SK-N-SH treated with all-trans-retinoic acid at 6 μM for 48 hours (cell line): ENCODE data around the gene PLD2.
A peak's percentile ranks its signal among the peaks of the same experiment; 100 is the strongest.

ENCODE experiments used
- ATAC-seq: fragments of 200-7000 bp; cut with Tn5 transposase; 3 replicates; pipeline ENCODE4 v1.9.1; 2020; ENCODE audit warnings: mild to moderate bottlenecking, moderate library complexity
- ARNTL ChIP-seq: fragments of 450-650 bp; formaldehyde crosslinking; IDR thresholded peaks from 2 replicates; pipeline ENCODE4 v1.5.0; 2020; ENCODE audit warnings: low read depth, mild to moderate bottlenecking, moderate library complexity, borderline replicate concordance
- CREB5 ChIP-seq: fragments of 250-450 bp; sonication (Bioruptor Pico); IDR thresholded peaks from 2 replicates; pipeline ENCODE4 v1.5.1; 2020; ENCODE audit warnings: low read depth, mild to moderate bottlenecking, moderate library complexity
- CSDC2 ChIP-seq: fragments of 250-450 bp; sonication (Bioruptor Pico); IDR thresholded peaks from 2 replicates; pipeline ENCODE4 v1.5.0; 2020; ENCODE audit warnings: mild to moderate bottlenecking, moderate library complexity
- ESRRG ChIP-seq: fragments of 250-450 bp; sonication (Bioruptor Pico); IDR thresholded peaks from 2 replicates; pipeline ENCODE4 v1.6.1; 2021; ENCODE audit warnings: mild to moderate bottlenecking
- GLIS3 ChIP-seq: fragments of 250-450 bp; sonication (Bioruptor Pico); IDR thresholded peaks from 2 replicates; pipeline ENCODE4 v1.5.0; 2020; ENCODE audit warnings: mild to moderate bottlenecking, moderate library complexity
- OSR1 ChIP-seq: fragments of 250-450 bp; sonication (Bioruptor Pico); IDR thresholded peaks from 2 replicates; pipeline ENCODE4 v1.8.0; 2022; ENCODE audit warnings: moderate library complexity, mild to moderate bottlenecking, inconsistent platforms
- PPARA ChIP-seq: fragments of 250-450 bp; sonication (Bioruptor Pico); IDR thresholded peaks from 2 replicates; pipeline ENCODE4 v1.5.0; 2020; ENCODE audit warnings: mild to moderate bottlenecking, borderline replicate concordance
- RARB ChIP-seq: fragments of 250-450 bp; sonication (Bioruptor Pico); IDR thresholded peaks from 2 replicates; pipeline ENCODE4 v1.8.0; 2021; ENCODE audit warnings: mild to moderate bottlenecking, moderate library complexity
- SNAI2 ChIP-seq: fragments of 250-450 bp; sonication (Bioruptor Pico); IDR thresholded peaks from 2 replicates; pipeline ENCODE4 v1.5.0; 2020; ENCODE audit warnings: mild to moderate bottlenecking, moderate library complexity
- TCF4 ChIP-seq: fragments of 250-450 bp; sonication (Bioruptor Pico); IDR thresholded peaks from 2 replicates; pipeline ENCODE4 v1.8.0; 2021; ENCODE audit warnings: mild to moderate bottlenecking, moderate library complexity, borderline replicate concordance
- TOX ChIP-seq: fragments of 250-450 bp; sonication (Bioruptor Pico); IDR thresholded peaks from 2 replicates; pipeline ENCODE4 v1.8.0; 2021; ENCODE audit warnings: mild to moderate bottlenecking, moderate library complexity, borderline replicate concordance
- TSHZ2 ChIP-seq: fragments of 250-450 bp; sonication (Bioruptor Pico); IDR thresholded peaks from 2 replicates; pipeline ENCODE4 v1.5.0; 2020; ENCODE audit warnings: mild to moderate bottlenecking, moderate library complexity
- ZC3H10 ChIP-seq: fragments of 250-450 bp; sonication (Bioruptor Pico); IDR thresholded peaks from 2 replicates; pipeline ENCODE4 v1.5.1; 2021; ENCODE audit warnings: mild to moderate bottlenecking, moderate library complexity
- ZFP3 ChIP-seq: fragments of 250-450 bp; sonication (Bioruptor Pico); IDR thresholded peaks from 2 replicates; pipeline ENCODE4 v1.5.0; 2020; ENCODE audit warnings: mild to moderate bottlenecking, moderate library complexity
- ZFP30 ChIP-seq: fragments of 450-650 bp; formaldehyde crosslinking; IDR thresholded peaks from 2 replicates; pipeline ENCODE4 v1.5.0; 2022; ENCODE audit warnings: mild to moderate bottlenecking, moderate library complexity
- ZNF565 ChIP-seq: fragments of 450-650 bp; formaldehyde crosslinking; conservative IDR thresholded peaks from 2 replicates; pipeline ENCODE4 v1.5.0; 2020; ENCODE audit warnings: low read depth, mild to moderate bottlenecking, moderate library complexity
- ZNF70 ChIP-seq: fragments of 450-650 bp; formaldehyde crosslinking; IDR thresholded peaks from 2 replicates; pipeline ENCODE4 v1.5.0; 2020; ENCODE audit warnings: mild to moderate bottlenecking, moderate library complexity
- ZNF8 ChIP-seq: fragments of 450-650 bp; formaldehyde crosslinking; IDR thresholded peaks from 2 replicates; pipeline ENCODE4 v1.5.0; 2020; ENCODE audit warnings: mild to moderate bottlenecking, moderate library complexity
- TF ChIP-seq, protein P1 (sequence below): fragments of 250-450 bp; sonication (Bioruptor Pico); IDR thresholded peaks from 2 replicates; pipeline ENCODE4 v1.8.0; 2021; ENCODE audit warnings: low read depth, mild to moderate bottlenecking, moderate library complexity, borderline replicate concordance
- TF ChIP-seq, protein P2 (sequence below): fragments of 250-450 bp; sonication (Bioruptor Pico); IDR thresholded peaks from 2 replicates; pipeline ENCODE4 v1.5.1; 2021; ENCODE audit warnings: mild to moderate bottlenecking, moderate library complexity

Gene PLD2

DNA sequence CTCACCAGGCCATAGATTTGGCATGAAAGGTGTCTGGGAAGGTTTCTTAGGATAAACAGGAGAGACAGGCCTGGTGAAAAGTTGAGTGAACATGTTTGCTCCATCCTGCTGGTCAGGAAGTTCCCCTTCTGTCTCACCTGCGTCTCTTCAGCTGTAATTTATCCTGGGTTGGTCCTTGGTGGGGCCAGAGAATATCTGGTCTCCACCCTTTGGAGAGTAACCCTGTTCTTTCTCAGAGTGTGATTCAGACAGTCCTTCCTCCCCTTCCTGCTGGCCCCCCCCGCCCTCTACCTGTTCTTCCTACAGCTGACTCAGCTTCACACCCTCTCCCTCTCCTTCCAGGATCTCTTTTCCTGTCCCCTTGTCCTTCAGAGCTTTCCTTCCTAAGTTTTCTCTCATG is 43.3 kb downstream of the PLD2 start:
- no peak for ATAC-seq
- TF ChIP-seq, protein P1, sequence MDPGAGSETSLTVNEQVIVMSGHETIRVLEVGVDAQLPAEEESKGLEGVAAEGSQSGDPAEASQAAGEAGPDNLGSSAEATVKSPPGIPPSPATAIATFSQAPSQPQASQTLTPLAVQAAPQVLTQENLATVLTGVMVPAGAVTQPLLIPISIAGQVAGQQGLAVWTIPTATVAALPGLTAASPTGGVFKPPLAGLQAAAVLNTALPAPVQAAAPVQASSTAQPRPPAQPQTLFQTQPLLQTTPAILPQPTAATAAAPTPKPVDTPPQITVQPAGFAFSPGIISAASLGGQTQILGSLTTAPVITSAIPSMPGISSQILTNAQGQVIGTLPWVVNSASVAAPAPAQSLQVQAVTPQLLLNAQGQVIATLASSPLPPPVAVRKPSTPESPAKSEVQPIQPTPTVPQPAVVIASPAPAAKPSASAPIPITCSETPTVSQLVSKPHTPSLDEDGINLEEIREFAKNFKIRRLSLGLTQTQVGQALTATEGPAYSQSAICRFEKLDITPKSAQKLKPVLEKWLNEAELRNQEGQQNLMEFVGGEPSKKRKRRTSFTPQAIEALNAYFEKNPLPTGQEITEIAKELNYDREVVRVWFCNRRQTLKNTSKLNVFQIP = no peak
- TF ChIP-seq ZNF8 = no peak
- TF ChIP-seq OSR1 (CRISPR knock-in tag) = no peak
- TF ChIP-seq CSDC2 (CRISPR knock-in tag) = no peak
- no peak for TF ChIP-seq ZFP3 (CRISPR knock-in tag)
- no peak for TF ChIP-seq TSHZ2 (CRISPR knock-in tag)
- TF ChIP-seq, protein P2, sequence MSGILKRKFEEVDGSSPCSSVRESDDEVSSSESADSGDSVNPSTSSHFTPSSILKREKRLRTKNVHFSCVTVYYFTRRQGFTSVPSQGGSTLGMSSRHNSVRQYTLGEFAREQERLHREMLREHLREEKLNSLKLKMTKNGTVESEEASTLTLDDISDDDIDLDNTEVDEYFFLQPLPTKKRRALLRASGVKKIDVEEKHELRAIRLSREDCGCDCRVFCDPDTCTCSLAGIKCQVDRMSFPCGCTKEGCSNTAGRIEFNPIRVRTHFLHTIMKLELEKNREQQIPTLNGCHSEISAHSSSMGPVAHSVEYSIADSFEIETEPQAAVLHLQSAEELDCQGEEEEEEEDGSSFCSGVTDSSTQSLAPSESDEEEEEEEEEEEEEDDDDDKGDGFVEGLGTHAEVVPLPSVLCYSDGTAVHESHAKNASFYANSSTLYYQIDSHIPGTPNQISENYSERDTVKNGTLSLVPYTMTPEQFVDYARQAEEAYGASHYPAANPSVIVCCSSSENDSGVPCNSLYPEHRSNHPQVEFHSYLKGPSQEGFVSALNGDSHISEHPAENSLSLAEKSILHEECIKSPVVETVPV (CRISPR knock-in tag) = no peak
- no peak for TF ChIP-seq TOX (CRISPR knock-in tag)
- no peak for TF ChIP-seq ARNTL (CRISPR knock-in tag)
- no peak for TF ChIP-seq TCF4 (CRISPR knock-in tag)
- TF ChIP-seq ZC3H10 (CRISPR knock-in tag) = no peak
- no peak for TF ChIP-seq RARB (CRISPR knock-in tag)
- no peak for TF ChIP-seq ESRRG (CRISPR knock-in tag)
- TF ChIP-seq GLIS3 (CRISPR knock-in tag) = no peak
- no peak for TF ChIP-seq ZNF565
- TF ChIP-seq ZNF70 = no peak
- TF ChIP-seq SNAI2 = no peak
- TF ChIP-seq CREB5 (CRISPR knock-in tag) = no peak
- TF ChIP-seq, all 23 proteins: peak for 0

- no peak for TF ChIP-seq ZFP30 (CRISPR knock-in tag)
- no peak for TF ChIP-seq CREB5 (CRISPR knock-in tag)
- no peak for TF ChIP-seq GLIS3 (CRISPR knock-in tag)
- TF ChIP-seq OSR1 (CRISPR knock-in tag) = no peak
- TF ChIP-seq TOX (CRISPR knock-in tag) = no peak
- TF ChIP-seq CSDC2 (CRISPR knock-in tag) = no peak
- no peak for TF ChIP-seq ARNTL (CRISPR knock-in tag)
- TF ChIP-seq ZNF8 = no peak
- TF ChIP-seq ZNF70 = no peak
- no peak for TF ChIP-seq ZFP3 (CRISPR knock-in tag)
- no peak for TF ChIP-seq ESRRG (CRISPR knock-in tag)
- no peak for ATAC-seq
Observed at GRCh38 chr17:4851084-4851483, 44.1 kb downstream of the PLD2 start.

DNA sequence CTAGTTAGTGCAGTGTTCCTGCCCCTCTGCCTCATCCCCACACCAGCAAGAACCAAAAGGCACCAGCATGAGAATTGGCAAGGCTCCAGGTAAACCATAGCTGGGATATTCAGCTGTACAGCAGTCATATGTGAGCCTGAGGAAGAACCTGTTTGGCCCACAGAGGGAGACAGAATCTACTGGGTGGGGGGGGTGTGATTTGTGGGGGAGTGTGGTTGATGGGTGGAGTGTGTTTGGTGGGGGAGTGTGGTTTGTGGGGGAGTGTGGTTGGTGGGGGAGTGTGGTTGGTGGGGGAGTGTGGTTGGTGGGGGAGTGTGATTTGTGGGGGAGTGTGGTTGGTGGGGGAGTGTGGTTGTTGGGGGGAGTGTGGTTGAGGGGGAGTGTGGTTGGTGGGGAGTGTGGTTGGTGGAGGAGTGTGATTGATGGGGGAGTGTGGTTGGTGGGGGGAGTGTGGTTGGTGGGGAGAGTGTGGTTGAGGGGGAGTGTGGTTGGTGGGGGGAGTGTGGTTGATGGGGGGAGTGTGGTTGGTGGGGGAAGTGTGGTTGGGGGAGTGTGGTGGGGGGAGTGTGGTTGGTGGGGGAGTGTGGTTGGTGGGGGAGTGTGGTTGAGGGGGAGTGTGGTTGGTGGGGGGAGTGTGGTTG is 45.7 kb downstream of the PLD2 start:
- TF ChIP-seq ZNF8 (no peak), PPARA (CRISPR knock-in tag) (no peak), RARB (CRISPR knock-in tag) (no peak), ARNTL (CRISPR knock-in tag) (no peak), TSHZ2 (CRISPR knock-in tag) (no peak)
- TF ChIP-seq, all 23 proteins: peak for 0
- peak; percentile 67 for ATAC-seq
